K562 (cell line): Measurements from ENCODE around the gene GPATCH4. TPM values are rescaled to one million over a fixed set of nuclear protein-coding genes. Genes with fewer than 3 reads are reported as not detected.

Source experiments
- CBX5 ChIP-seq: IDR thresholded peaks from 2 replicates; pipeline ENCODE4 v1.6.1; 2014; ENCODE audit warnings: low read depth, borderline replicate concordance
- CGGBP1 ChIP-seq: fragments of 250-450 bp; sonication (Bioruptor Pico); IDR thresholded peaks from 2 replicates; pipeline ENCODE4 v1.9.0; 2021; ENCODE audit warnings: mild to moderate bottlenecking
- EHMT2 ChIP-seq: fragments of 450-650 bp; IDR thresholded peaks from 2 replicates; pipeline ENCODE4 v1.6.1; 2018; ENCODE audit warnings: antibody characterized with exemption
- ELK1 ChIP-seq: sonication (generic); formaldehyde crosslinking; IDR thresholded peaks from 2 replicates; pipeline ENCODE4 v1.8.1; 2022; ENCODE audit warnings: missing genetic modification reagents
- ETV1 ChIP-seq: fragments of 450-650 bp; conservative IDR thresholded peaks from 2 replicates; pipeline ENCODE4 v1.6.1; 2016; ENCODE audit warnings: missing genetic modification characterization, control low read depth, low read depth, missing compliant biosample characterization
- HMGN3 ChIP-seq: IDR thresholded peaks from 2 replicates; pipeline ENCODE4 v1.6.1; 2011; ENCODE audit warnings: borderline replicate concordance, low read depth, mild to moderate bottlenecking, mixed read lengths, low read length; ENCODE audit not compliant: insufficient read length; ENCODE audit errors: extremely low read depth
- KAT7 ChIP-seq: sonication (generic); formaldehyde crosslinking; IDR thresholded peaks from 2 replicates; pipeline ENCODE4 v1.8.0; 2022; ENCODE audit warnings: missing genetic modification reagents, mild to moderate bottlenecking, borderline replicate concordance
- MED1 ChIP-seq: sonication (generic); formaldehyde crosslinking; IDR thresholded peaks from 2 replicates; pipeline ENCODE4 v1.8.1; 2023; ENCODE audit warnings: missing genetic modification reagents, borderline replicate concordance
- NR0B1 ChIP-seq: fragments of 450-650 bp; IDR thresholded peaks from one replicate; pipeline ENCODE4 v1.6.1; 2018; ENCODE audit warnings: mild to moderate bottlenecking, moderate library complexity; ENCODE audit not compliant: partially characterized antibody
- TOE1 ChIP-seq, 2 experiments: fragments of 450-650 bp in 1 of 2; sonication (generic) in 1 of 2; formaldehyde crosslinking in 1 of 2; IDR thresholded peaks; 2 replicates each; pipeline versions ENCODE4 v1.7.1 to v1.8.0; 2016 to 2022; ENCODE audit warnings: borderline replicate concordance in 2 of 2, mild to moderate bottlenecking in 2 of 2, antibody characterized with exemption in 1 of 2, inconsistent platforms in 1 of 2, low read depth in 1 of 2, missing genetic modification reagents in 1 of 2, moderate library complexity in 1 of 2
- XRCC4 ChIP-seq: IDR thresholded peaks from one replicate; pipeline ENCODE4 v1.6.1; 2011; ENCODE audit not compliant: insufficient read depth, insufficient read length; ENCODE audit errors: extremely low read depth
- ZNF586 ChIP-seq: fragments of 450-650 bp; formaldehyde crosslinking; conservative IDR thresholded peaks from 2 replicates; pipeline ENCODE4 v1.4.0; 2020; ENCODE audit warnings: mild to moderate bottlenecking, moderate library complexity
- polyA plus RNA-seq, 8 experiments: library from polyadenylated mRNA; depleted of rRNA in 4 of 8; stranded (reverse) in 5 of 8; unstranded in 3 of 8; fragments of >200 nt; fragmentation: Nextera tagmentation in 2 of 8; fragmentation: Illumina TruSeq in 1 of 8; extraction: Ambion mirVana in 2 of 8; extraction: Trizol in 1 of 8; gene quantifications; 2 replicates each; pipeline versions ENCODE4 v1.2.1 to v1.2.3, GENCODE V29; 2011 to 2014; ENCODE audit warnings: inconsistent platforms in 1 of 8, missing spikeins in 1 of 8
- total RNA-seq, 7 experiments: library from RNA; depleted of rRNA in 6 of 7; stranded (reverse); fragments of >200 nt in 6 of 7; fragmentation: Illumina TruSeq in 2 of 7; extraction: Trizol in 2 of 7; gene quantifications; 2 replicates each; pipeline versions ENCODE4 v1.2.1 to v1.2.3, GENCODE V29; 2011 to 2021; ENCODE audit warnings: low replicate concordance in 1 of 7
- TF ChIP-seq, protein P1 (sequence below): fragments of 250-450 bp; sonication (Bioruptor Pico); IDR thresholded peaks from 2 replicates; pipeline ENCODE4 v1.6.1; 2021; ENCODE audit warnings: mild to moderate bottlenecking
- TF ChIP-seq, protein P2 (sequence below), 2 experiments: fragments of 450-650 bp; IDR thresholded peaks; 2 replicates each; pipeline ENCODE4 v1.6.1; 2016; ENCODE audit warnings: mild to moderate bottlenecking in 2 of 2, borderline replicate concordance in 1 of 2, low read depth in 1 of 2, moderate library complexity in 1 of 2

Gene GPATCH4
- total and polyA plus RNA-seq, 9 of the 15 experiments (the other 6 are each of a cell fraction or from before 2014, with no cell fraction given): 43.7 to 105 (median 76.5) TPM

GRCh38 chr1:156601122-156601830 is at the start of gene GPATCH4 (continued):
- TF ChIP-seq, protein P1, sequence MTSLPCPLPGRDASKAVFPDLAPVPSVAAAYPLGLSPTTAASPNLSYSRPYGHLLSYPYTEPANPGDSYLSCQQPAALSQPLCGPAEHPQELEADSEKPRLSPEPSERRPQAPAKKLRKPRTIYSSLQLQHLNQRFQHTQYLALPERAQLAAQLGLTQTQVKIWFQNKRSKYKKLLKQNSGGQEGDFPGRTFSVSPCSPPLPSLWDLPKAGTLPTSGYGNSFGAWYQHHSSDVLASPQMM (CRISPR knock-in tag): no peak
- TF ChIP-seq TOE1 (IDR thresholded peaks at IDR 0.05; ENCODE audit: borderline replicate concordance): no peak
- TF ChIP-seq TOE1 (CRISPR knock-in tag; IDR thresholded peaks at IDR 0.05; ENCODE audit: borderline replicate concordance, low read depth): no peak
- peak; percentile 91; the same call in 1 of the 2 replicates for TF ChIP-seq KAT7 (CRISPR knock-in tag)
- TF ChIP-seq HMGN3: no peak
- TF ChIP-seq EHMT2: no peak
- TF ChIP-seq NR0B1: no peak
- TF ChIP-seq ETV1: peak; percentile 82
- TF ChIP-seq, protein P2, sequence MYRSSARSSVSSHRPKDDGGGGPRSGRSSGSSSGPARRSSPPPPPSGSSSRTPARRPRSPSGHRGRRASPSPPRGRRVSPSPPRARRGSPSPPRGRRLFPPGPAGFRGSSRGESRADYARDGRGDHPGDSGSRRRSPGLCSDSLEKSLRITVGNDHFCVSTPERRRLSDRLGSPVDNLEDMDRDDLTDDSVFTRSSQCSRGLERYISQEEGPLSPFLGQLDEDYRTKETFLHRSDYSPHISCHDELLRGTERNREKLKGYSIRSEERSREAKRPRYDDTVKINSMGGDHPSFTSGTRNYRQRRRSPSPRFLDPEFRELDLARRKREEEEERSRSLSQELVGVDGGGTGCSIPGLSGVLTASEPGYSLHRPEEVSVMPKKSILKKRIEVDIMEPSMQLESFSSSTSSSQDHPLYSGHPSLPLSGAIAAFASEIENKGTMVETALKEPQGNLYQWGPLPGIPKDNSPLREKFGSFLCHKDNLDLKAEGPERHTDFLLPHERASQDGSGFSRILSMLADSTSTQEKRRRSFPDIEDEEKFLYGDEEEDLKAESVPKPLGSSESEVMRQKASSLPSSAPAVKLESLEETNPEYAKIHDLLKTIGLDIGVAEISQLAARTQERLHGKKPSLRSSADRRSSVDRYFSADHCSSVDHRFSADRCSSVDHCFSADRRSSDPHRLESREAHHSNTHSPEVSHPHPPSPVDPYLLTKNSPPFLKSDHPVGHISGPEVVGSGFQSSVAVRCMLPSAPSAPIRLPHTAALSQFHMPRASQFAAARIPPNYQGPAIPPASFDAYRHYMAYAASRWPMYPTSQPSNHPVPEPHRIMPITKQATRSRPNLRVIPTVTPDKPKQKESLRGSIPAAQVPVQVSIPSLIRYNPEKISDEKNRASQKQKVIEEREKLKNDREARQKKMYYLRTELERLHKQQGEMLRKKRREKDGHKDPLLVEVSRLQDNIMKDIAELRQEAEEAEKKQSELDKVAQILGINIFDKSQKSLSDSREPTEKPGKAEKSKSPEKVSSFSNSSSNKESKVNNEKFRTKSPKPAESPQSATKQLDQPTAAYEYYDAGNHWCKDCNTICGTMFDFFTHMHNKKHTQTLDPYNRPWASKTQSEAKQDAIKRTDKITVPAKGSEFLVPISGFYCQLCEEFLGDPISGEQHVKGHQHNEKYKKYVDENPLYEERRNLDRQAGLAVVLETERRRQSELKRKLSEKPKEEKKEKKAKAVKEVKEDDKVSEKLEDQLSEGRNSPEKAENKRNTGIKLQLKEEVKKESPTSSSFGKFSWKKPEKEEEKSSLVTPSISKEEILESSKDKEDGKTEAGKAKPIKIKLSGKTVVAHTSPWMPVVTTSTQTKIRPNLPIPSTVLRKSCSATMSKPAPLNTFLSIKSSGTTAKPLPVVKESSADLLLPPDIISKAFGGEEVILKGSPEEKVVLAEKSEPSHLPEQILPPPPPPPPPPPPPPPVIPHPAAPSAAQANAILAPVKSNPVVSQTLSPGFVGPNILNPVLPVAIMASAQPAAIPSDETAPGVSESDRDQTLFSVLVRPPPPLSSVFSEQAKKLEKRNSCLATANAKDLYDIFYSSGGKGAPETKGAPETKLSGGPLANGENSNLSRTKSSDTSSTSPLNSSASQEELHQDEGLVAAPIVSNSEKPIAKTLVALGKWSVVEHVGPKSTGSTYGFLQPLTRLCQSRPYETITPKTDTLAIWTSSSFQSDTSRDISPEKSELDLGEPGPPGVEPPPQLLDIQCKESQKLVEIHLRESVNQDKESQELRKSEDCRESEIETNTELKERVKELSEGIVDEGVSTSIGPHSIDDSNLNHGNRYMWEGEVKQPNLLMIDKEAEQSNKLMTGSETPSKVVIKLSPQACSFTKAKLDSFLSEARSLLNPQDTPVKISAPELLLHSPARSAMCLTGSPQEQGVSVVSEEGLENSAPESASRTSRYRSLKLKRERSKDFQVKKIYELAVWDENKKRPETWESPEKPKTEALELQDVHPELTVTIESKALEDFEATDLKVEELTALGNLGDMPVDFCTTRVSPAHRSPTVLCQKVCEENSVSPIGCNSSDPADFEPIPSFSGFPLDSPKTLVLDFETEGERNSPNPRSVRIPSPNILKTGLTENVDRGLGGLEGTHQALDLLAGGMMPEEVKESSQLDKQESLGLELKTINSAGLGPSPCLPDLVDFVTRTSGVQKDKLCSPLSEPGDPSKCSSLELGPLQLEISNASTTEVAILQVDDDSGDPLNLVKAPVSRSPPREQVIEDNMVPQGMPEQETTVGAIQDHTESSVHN (IDR thresholded peaks at IDR 0.05; ENCODE audit: borderline replicate concordance in 1 of 2, low read depth in 1 of 2): no peak
- TF ChIP-seq ZNF586 (CRISPR knock-in tag): peak; percentile 68; the same call in 1 of the 2 replicates
- no peak for TF ChIP-seq ELK1 (CRISPR knock-in tag)
- no peak for TF ChIP-seq CBX5
- TF ChIP-seq XRCC4: no peak
- TF ChIP-seq MED1 (CRISPR knock-in tag): no peak
- TF ChIP-seq CGGBP1 (CRISPR knock-in tag): no peak
